Measurements from ENCODE around the gene PSG1.

Gene PSG1

GRCh38 chr19:42816894-42817293 is 62.6 kb downstream of the PSG1 start:
- DNase-seq = no peak
